C4-2B (cell line): ENCODE data around the gene PRDX3.

Source experiments
- H3K27ac ChIP-seq: fragments of 450-650 bp; 2 replicates; pipeline ENCODE4 v1.5.1; 2017
- CTCF ChIP-seq: fragments of 450-650 bp; conservative IDR thresholded peaks from 2 replicates; pipeline ENCODE4 v1.5.1; 2017; ENCODE audit warnings: mild to moderate bottlenecking
- ZFX ChIP-seq: fragments of 450-650 bp; IDR thresholded peaks from 2 replicates; pipeline ENCODE4 v1.6.1; 2017

PRDX3 gene

GRCh38 chr10:119132521-119133345 is 45.9 kb downstream of the PRDX3 start:
- H3K27ac ChIP-seq = no peak overlapping the region; the same call in 1 of the 2 replicates
- TF ChIP-seq ZFX = no peak
- no peak for TF ChIP-seq CTCF

GRCh38 chr10:119131512-119132240 is 46.9 kb downstream of the PRDX3 start:
- no peak overlapping the region for H3K27ac ChIP-seq

GRCh38 chr10:119129721-119130120 is 48.9 kb downstream of the PRDX3 start:
- TF ChIP-seq CTCF (no peak), ZFX (no peak)
- no peak overlapping the region for H3K27ac ChIP-seq

More at GRCh38 chr10:119131512-119132240, 46.9 kb downstream of the PRDX3 start:
- no peak for TF ChIP-seq CTCF
- no peak for TF ChIP-seq ZFX

- TF ChIP-seq ZFX (no peak), CTCF (no peak)
- H3K27ac ChIP-seq = no peak overlapping the region
Observed at GRCh38 chr10:119125942-119126341, 52.7 kb downstream of the PRDX3 start.

- H3K27ac ChIP-seq = no peak overlapping the region
- TF ChIP-seq ZFX (no peak), CTCF (no peak)
Observed at GRCh38 chr10:119120875-119121274, 57.7 kb downstream of the PRDX3 start.

- no peak overlapping the region for H3K27ac ChIP-seq
- TF ChIP-seq CTCF (no peak), ZFX (no peak)
Observed at GRCh38 chr10:119120413-119120867, 58.2 kb downstream of the PRDX3 start.

- TF ChIP-seq CTCF = no peak
- H3K27ac ChIP-seq = no peak overlapping the region
Observed at GRCh38 chr10:119119400-119119799, 59.2 kb downstream of the PRDX3 start.
